CD4-positive, alpha-beta T cell treated with Interleukin-1 beta for 1 hour (primary cell): Measurements from ENCODE around the gene IGSF3.
"Not testable (repeated sequence)": the region's sequence is repeated elsewhere in the genome, so short reads cannot be mapped to it uniquely, and the experiment has no call there.

Source experiments
- DNase-seq, 2 donors: peaks; one replicate each; pipeline ENCODE4 v3.0.0-alpha.2; 2020 to 2022

The IGSF3 gene

DNA sequence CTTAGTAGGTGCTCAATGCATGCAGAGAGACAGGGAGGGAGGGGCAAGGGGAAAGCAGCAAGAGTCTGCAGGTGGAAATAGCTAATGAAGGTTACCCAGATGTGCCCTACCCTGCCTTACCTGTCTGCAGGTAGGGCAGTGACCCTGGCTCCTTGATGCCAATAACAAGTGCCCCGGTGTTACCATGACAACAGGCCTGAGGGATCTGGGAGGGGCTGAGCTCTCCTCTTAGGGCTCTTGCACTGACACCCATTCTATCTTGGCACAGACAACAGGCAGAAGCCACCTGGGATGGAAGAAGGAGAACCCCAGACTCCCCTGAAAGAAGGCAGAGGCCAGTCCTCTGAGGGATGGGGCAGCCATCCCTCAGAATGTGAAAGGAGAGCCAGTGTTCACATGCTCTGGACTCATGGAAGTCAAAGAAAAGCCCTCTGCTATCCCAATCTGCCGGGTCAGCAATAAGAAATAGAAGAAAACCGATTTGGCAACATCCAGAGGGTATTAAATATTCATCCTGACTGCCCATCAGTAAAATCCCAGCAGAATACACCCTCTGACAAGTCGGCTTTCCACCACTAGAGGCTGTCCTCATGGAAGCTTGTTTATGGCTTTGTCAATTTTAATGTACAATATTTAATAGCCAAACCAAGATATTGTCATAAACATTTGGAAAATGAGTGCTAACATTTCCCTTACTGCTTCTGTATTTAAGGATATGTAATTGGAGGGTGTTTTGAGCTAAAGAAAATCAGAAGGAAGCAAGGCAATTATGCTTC lies 72.3 kb downstream of the IGSF3 start:
- DNase-seq, result not testable (repeated sequence)

DNA sequence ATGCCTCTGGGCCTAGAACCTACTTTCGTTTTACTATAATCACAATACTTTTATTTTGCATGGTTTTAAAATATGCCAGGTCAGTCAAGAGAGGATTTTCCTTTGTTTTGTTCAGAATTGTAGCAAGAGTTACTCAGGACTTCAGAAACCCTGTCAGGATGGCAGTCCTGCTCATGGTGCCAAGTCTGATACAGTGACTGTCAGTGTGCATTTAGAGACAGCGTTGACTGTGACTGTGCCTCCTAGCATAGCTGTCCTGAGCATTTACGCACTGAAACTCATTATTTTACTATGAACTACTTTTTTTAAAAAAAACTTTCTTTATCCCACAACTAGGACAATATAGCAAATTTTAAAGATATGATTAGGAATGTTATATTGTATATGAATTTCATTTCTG lies 73.6 kb downstream of the IGSF3 start:
- not testable (repeated sequence) for DNase-seq

GRCh38 chr1:116593401-116593800 lies 74.1 kb downstream of the IGSF3 start:
- DNase-seq, result not testable (repeated sequence)

GRCh38 chr1:116591951-116592605 lies 75.5 kb downstream of the IGSF3 start:
- DNase-seq, result not testable (repeated sequence)

DNA sequence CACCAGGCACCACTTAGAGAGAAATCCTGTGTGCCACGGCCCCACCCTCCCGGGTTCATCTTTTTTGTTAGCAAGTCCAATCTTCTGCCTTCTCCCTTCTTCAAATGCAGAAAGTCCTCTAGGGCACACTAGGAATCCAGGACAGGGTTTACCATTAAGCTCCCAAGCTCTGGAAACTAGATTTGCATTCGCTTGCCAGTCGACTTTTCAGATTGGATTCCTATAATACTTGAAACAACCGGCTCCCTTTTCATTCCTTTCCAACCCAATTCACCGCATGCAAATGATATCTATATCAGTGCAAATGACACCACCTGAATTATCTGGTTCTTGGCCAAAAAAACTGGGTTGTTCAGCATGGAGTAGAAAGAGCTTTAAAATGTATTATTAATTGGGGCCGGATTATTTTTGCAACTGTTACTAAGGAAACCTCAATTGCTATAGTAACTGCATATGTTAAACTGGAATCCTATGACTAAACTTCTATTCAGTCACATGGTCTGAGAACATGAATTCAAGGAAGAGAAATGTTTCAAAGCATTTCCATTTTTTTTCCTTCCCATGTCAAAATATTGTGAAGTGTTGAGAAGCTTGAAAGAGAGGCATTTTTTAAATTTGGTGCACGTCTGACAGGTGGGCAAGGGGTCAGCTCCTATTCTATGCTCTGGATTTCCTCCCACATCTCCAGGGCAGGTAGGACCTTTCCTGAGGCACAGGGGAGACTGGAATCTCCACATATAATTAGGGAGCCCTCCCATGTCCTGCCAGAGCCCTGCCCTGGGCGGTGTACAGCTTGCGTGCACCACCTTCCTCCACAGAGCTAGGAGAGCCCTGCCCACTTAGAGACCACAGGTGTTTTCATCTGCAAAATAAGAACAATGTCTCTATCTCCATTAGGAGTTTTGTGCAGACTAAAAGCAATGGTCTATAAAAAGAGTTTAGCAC lies 76.3 kb downstream of the IGSF3 start:
- not testable (repeated sequence) for DNase-seq

GRCh38 chr1:116590359-116591005 lies 77.1 kb downstream of the IGSF3 start:
- DNase-seq, result not testable (repeated sequence)

- DNase-seq, result not testable (repeated sequence)
Measured at GRCh38 chr1:116589101-116589735, 78.3 kb downstream of the IGSF3 start.

- DNase-seq, result no peak
Measured at GRCh38 chr1:116587501-116588227, 79.9 kb downstream of the IGSF3 start.

GRCh38 chr1:116586741-116587143 lies 80.8 kb downstream of the IGSF3 start:
- DNase-seq, result no peak

DNA sequence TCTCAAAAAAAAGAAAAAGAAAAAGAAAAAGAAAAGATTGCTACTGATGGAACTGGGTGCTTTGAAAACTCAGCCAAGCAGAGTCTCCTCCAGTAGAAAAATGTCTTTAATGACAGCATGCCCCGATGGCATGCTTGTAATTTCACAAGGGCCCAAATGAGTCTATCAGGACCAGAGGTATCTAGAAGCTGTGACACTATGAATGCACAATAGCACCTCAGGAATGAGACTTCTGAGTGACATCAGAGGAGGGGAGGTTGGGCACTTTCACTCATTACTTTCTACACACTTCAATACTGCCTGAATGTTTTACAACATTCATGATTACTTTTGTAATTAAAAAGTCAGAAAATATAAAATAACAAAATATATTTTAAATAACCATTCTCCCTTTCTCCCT lies 81.6 kb downstream of the IGSF3 start:
- DNase-seq, result no peak

- no peak for DNase-seq
Measured at GRCh38 chr1:116581323-116581885, 86.1 kb downstream of the IGSF3 start.

GRCh38 chr1:116580446-116581322 lies 86.8 kb downstream of the IGSF3 start:
- no peak for DNase-seq

DNA sequence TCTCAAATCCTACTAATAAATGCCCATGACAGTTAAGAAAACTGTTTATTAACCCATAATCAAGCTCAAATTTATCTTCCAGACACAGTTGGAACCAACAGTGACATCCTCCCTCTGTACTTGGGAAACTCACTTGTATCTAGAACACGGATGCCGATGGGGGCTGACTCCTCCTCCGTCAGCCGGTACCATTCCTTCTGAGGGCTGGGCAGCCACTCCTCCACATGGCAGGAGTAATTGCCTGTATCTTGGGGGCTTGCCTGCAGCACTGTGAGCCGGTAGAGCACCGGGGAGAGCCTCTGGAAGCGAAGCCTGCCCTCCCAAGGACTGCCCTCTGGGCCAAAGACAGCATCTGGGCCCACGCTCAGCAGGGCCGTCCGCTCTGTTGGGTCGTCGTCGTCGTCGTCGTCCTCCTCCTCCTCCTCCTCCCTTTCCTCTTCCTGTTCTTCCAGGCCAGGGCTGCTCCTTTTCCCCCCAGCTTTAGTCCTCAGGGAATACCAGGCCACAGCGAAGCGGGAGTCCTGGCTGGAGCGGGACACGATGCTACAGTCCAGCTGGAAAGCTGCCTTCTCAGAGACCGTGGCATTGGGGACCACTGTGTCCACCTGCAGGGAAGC lies 88.2 kb downstream of the IGSF3 start:
- DNase-seq, result no peak

DNA sequence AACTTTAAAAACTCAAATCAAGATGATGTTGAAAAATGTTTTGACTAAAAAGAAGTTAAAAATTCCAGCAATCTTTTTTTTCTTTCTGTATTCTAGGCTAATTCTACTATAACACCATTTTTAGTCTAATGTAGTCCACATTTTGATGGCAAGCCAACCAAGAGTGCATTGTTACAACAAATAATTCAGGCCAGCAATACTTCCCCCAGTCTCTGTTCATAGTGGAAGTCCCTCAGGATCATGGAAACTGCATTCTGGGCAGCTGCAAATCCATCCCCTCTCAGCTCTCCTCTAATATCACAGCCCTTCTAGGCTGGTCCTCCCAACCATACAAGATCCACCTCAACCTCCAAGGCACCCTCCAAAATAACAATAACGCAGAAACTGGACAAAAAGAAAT lies 89.0 kb downstream of the IGSF3 start:
- DNase-seq, result no peak

DNA sequence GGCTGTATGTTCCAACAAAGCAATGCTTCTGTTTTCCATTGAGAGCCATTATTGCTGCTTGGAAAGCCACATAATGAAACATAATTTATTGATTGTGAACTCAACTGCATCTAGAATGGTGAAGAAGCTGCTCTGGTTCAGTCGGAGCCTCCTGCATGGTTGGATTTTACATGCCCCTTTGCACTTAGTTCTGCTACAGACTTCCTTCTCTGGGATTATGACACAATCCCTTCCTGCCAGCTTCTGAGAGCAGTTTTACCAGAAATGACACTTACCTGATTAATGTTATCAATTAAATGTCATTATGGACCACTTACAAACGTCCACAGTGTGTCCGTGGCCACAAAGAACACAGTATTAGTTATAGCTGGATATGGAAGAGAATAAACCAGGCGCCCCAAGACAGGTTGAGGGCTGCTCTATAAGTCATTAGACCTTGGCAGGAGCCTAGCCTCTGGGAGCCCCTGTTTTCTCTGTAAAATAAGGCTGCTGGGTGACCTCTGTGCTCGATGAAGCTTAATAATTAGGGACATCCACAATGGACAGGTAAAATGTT lies 89.7 kb downstream of the IGSF3 start:
- no peak for DNase-seq

- DNase-seq, result peak; percentile 50 to 66
Measured at GRCh38 chr1:116574581-116575291, 92.8 kb downstream of the IGSF3 start.

DNA sequence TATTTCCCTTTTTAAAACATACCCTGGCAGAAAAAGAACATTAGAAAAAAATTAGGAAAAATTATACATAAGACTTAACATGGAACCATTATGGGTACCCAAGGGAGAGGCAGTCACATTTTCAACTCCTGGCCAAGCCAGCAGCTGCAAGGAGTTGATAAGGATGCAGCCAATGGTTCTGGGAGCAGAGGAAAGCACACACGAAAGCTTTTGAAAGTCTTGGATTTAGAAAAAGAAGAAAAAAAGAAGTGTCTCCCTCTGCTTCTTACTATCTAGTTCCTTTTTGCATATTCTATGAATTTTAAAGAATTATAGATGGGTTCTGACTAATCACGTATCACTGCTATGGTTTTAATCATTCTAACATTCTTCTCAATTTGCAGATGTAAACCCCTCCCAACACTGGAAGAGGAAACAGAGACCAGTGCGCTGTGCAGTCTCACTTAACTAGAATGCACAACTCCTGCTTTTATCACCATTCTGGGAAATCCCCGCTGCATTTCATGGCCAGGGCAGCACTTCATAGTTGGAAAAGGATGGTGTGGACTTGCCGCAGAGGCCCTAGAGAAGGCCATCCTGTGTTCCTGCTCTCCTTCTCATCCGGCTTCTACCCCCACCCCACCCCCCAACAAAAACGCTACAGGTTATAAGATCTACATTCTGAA lies 94.0 kb downstream of the IGSF3 start:
- no peak for DNase-seq
